Measurements from ENCODE around the gene STIM1.
"Not testable (repeated sequence)": the region's sequence is repeated elsewhere in the genome, so short reads cannot be mapped to it uniquely, and the experiment has no call there.

The STIM1 gene

DNA sequence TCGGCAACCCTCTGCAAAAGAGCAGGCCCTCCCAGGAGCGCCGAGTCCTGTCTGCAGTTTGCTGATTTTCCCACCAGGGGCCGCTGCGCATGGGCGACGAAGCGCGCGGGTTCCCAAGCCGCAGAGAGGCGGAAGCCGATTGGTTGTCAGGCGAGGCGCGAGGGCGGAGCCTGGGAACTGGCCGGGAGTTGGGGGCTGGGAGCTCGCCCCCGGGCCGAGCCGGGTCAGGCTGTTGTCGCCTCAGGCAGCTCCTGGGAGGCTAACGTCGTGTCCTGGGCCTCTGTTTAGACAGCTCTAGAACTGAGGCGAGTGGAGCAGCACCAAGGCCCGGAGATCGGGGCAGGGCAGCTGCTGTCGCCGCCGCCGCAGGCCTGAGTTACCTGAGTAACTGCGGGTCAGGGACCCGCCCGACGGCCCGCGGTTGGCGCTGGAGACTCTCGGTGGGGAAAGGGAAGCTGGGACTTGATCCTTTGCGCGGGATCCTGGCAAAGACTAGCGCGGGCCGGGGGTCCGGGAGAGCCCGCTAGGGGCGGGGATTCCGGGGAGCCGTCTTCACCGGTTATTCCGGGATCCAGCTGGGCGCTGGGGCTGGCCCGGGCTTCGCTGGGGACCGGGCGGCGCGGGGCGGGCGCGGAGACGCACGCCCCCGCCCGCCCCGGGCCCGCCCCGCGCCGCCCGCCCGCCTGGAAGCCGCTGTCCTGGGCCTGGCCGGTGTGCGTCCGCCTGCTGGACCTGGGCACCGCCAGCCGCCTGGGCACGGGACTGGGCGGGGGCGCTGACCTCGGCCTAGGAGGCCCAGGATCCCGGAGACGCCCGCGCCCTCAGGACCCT, at the start of gene STIM1:
TSS of gene STIM1 (plus strand) at position 688 of the 831 bp plus-strand sequence. CDS start 607 bp downstream, outside the sequence.
- peak; percentile 97 to 98 for DNase-seq

DNA sequence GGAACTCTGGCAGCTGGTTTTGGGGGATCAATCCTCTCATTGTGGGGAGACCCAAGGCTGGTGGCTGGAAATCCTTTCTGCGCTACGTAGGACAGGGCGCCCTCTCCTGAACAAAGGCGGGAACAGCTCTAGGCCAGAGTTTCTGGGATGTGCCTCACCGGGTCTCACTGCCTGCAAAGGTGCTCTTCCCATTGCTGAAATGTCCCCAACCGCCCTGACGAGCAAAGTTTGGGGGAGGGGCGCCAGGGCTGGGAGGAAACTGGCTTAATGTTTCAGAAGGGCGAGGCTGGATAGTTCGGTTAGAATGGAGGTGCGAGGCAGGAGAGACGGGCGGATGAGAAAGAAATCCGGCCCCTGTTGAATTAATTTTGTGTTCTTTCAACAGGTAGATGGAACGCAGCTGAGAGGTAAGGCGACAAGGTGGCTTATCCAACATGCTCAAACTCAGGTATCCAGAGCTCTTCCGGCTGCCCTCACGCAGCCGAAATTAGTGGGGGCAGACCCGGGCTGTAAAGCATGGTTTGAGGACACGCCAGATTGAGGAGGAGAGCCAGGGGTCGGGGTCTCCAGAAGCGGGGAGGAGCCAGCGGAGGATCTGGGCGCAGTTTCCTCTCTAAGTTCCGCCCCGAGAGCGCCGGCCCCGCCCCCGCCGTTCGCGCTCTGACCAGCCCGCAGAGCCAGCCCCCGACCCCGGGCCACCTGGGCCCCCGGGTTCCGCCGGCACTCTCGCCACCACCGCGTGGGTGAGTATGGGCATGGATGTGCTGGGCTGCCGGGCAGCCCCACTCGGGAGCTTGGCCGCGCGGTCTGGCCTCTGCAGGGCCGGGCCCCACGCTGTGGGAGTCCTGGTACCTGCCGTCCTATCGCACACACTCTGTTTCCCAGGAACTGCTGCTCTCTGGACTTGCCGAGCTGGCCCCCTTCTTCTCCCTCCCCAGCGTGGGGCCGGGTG, 47.3 kb upstream of the STIM1 start, which contains the start of gene PGAP2:
TSS of gene PGAP2 (plus strand) at position 652 of the 952 bp plus-strand sequence. CDS start 2,700 bp downstream, outside the sequence.
- DNase-seq: peak; percentile 62 to 64

DNA sequence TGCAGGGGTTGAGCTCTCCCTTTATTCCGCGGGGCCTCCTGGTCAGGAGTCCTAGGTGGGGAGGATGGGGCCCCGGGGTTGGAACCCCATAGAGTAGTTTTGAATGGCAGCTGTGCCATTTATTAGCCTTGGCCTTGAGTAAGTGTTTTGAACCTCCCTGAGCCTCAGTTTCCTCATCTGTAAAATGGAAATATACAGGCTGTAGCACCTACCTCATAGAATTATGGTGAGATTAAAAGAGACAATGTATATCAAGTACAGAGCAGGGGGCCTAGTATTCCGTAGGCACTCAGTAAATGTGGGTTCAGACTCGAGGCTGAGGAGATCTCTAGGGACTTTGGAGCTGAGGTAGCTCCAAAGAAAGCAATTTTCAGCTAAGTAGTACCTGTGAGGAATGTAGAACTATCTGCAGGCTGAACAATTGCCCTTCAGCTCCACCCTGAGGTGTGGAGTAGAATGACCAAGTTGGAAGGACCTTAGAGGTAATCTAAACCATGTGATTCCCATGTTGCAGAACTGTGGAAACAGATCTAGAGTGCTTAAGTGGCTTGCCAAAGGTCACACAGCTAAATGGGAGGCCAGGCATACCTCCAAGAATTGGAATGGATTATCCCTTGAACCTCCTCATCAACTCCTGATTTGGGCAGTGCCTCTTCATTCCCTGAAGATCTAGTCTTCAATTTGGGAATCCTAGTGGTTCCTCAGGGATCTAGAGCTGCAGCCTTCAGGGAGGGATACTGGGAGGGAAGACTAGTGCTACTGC, 46.4 kb upstream of the STIM1 start:
- peak; percentile 64 to 70 for DNase-seq

DNA sequence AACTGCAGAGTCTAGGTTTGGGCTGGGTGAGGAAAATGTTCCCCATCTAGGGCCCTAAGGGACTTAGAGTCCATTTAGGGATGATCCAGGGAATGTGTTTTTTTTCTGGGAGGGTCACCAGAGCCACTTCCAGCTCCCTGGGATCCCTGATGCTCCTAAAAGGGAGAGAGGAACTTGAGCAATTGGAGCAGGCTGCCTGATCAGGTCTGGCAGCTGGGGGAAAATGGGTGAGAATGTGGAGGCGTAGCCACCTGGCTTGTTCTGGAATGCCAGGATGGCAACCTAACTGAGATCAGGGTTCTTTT, 45.9 kb upstream of the STIM1 start:
- no peak for DNase-seq

DNA sequence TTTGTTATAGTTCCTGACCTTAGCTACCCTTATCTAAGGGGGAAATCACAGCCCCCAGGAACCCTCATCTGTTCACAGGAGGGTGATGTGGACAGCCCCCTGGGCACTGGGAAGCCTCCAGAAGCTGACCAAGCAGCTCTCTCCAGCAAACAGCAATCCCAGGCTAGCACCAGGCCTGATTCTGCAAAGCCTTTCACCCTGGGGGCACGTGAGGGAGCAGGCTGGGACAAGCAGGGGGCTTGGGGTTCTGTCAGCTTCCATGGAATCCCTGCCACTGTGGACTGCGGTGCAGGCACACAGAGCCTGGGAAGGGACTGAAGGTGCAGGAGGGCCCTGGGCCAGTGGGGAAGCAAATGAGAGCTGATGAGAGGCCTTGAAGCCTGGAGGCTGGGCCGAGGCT, 45.0 kb upstream of the STIM1 start:
- no peak for DNase-seq

DNA sequence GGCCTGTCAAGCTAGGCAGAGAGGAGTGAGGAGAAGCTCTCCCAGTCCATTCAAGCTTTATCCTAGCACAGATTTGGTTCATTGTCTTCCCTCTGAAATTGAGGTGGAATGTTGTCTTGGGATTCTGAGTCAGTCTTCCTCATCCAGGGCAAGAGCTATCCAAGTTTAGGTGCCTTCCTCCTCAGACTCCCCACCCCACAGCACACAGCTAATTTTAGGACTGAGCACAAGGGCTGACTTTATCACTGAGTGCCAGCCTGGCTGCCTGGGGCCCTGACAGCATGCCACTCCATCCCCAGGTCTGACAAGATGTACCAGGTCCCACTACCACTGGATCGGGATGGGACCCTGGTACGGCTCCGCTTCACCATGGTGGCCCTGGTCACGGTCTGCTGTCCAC, 44.5 kb upstream of the STIM1 start:
- DNase-seq: no peak

DNA sequence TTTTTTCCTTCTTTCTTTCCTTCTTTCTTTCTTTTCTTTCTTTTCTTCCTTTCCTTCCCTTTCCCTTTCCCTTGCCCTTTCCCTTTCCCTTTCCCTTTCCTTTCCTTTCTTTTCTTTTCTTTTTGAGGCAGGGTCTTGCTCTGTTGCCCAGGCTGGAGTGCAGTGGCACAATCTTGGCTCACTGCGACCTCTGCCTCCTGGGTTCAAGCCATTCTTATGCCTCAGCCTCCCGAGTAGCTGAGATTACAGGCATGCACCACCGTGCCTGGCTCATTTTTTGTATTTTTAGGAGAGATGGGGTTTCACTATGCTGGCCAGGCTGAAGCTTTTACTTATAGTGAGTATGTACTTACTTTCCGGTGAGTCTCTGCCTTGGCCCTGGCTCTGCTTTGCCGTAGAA, 40.6 kb upstream of the STIM1 start:
- not testable (repeated sequence) for DNase-seq

DNA sequence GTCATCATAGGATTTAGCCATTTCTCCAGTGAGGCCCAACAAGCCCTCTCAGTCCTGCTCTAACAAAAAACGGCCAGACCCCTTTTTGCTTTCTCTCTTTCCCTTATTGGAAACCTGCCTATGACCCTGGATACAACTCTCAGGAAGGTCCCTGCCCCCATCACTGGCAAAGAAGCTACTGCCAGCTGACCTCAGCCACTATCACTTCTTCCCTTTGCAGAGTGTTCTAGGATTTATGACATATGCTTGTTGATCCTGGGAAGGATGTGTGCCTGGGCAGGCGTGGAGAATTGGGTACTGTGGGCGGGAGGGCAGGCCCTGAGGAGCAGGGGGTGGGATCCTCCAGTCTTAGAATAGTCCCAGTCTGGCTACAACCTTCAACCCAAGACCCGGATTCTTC, 39.6 kb upstream of the STIM1 start:
- no peak for DNase-seq

DNA sequence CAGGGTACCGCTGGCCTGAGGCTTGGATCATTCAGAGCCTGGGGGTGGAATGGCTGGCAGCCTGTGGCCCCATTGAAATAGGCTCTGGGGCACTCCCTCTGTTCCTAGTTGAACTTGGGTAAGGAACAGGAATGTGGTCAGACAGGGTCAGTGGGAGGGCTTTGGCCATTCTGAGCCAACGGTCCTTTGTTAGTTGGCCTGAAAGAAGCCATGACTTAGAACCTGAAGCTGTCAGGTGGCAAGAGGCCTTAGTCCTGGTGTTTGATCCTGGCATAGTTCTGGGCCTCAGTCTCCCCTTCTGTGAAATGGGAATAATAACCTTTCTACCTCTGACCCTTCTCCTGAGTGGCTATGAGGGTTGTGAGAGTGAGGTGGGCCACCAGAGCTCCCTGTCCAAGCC, 38.8 kb upstream of the STIM1 start:
- DNase-seq: no peak

DNA sequence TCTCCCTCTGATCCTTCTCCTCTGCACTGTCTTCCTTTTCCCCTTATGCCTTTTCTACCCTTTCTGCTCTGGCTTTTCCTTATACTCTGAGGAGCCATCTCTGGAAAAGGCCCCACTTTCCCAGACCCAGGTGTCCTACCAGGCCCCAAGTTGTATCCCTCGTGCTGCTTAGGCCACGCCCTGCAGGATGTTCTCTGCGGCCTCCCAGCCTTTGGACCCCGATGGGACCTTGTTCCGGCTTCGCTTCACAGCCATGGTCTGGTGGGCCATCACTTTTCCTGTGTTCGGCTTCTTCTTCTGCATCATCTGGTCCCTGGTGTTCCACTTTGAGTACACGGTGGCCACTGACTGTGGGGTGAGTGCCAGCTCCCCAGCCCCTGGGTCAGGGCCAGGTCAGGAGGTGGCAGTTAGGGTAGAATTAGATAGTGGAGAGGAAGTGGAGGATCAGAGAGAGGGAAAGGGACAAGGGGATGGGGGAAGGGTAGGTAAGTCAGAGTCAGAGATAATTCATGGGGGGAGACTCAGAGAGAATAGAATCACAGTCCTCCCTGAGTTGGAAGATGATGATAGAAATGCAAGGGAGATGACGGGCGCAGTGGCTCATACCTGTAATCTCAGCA, 38.2 kb upstream of the STIM1 start:
- no peak for DNase-seq

DNA sequence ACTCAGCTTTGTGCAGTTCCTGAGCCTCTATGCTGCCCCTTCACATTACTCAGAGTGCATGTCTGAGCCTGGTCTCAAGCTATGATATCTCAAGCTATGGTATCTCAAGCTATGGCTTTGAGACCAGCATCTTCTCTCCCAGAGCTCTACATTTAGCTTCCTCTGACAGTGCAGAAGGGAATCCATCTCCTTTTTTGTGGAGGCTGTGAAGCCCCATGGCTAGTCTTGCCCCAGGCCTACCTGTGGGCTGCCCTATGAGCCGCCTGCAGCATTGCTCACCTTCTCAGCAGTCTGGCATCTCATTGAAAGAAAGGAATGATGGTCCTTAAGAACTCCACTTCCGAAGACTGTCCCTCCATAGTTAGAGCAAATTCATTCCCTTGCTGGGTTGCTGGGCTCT, 34.5 kb upstream of the STIM1 start:
- no peak for DNase-seq

DNA sequence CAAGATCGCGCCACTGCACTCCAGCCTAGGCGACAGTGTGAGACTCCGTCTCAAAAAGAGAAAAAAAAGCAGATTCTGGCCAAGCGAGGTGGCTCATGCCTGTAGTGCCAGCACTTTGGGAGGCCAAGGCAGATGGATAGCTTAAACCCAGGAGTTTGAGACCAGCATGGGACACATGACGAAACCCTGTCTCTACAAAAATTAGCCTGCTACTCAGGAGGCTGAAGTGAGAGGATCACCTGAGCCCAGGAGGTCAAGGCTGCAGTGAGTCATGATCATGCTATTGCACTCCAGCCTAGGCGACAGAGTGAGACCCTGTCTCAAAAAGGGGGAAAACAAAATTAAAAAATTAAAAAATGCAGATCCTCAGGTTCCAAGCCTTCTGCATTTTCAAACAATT, 33.2 kb upstream of the STIM1 start:
- DNase-seq: no peak

DNA sequence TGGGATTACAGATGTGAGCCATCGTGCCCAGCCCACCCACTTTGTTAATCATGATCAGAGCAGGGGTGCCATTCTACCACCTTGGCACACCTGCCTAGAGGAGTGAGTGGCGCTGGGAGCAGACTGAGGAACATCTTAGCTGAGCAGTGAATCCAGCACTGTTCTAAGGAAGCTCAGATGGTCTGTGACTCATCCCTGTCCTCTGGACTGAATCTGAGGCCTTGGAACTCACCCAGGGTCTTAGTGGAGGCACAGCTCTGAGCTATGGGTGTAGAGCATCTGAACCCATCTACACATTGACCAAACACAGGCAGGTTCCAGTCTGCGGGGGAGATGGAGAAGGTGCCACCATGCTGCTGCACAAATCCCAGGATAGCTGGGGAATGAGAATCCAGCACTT, 32.2 kb upstream of the STIM1 start:
- DNase-seq: no peak

DNA sequence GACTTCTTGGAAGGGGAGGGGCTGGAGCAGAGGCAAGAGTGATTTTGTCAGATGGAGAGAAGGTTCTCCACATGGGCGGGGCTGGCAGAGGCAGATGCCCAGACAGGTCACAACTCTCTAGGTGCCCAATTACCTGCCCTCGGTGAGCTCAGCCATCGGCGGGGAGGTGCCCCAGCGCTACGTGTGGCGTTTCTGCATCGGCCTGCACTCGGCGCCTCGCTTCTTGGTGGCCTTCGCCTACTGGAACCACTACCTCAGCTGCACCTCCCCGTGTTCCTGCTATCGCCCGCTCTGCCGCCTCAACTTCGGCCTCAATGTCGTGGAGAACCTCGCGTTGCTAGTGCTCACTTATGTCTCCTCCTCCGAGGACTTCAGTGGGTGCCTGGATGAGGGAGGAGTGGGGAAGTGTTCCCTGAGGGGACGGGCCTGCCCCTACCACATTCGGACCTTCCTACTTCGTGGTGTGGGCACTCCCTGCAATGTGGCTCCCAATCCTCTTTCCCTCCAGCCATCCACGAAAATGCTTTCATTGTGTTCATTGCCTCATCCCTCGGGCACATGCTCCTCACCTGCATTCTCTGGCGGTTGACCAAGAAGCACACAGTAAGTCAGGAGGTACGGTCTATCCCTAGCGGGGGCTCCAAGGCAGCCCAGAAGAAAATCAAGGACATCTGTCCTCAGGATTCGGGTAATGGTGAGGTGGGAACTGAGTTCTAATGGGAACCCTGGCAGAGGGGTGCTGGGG, 31.5 kb upstream of the STIM1 start:
- DNase-seq: no peak

DNA sequence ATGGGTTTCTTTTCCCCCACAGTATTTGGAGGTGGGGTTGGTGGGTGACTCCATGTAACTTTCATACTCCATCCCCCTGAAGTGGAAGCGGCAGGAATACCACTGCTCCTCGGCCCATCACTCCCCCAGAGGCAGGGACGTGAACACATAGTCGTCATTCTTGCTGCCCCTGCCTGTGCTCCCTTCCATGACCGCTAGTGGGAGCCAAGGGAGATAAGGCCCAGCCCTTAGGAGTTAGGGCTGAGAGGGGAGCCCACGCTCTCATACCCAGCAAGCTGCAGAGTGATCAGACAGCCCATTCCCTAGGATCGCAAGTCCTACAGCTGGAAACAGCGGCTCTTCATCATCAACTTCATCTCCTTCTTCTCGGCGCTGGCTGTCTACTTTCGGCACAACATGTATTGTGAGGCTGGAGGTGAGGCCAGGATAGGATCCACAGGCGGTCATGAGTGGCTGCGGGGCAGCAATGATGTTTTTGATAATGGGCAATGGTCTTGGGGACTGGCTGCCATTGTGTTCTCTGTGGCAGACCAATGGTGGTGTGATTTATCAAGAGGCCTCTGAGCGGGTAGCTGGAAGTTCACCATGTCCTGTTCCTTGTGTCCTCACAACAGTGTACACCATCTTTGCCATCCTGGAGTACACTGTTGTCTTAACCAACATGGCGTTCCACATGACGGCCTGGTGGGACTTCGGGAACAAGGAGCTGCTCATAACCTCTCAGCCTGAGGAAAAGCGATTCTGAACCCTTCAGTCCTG, 30.6 kb upstream of the STIM1 start:
- DNase-seq: peak; percentile 85 to 86

DNA sequence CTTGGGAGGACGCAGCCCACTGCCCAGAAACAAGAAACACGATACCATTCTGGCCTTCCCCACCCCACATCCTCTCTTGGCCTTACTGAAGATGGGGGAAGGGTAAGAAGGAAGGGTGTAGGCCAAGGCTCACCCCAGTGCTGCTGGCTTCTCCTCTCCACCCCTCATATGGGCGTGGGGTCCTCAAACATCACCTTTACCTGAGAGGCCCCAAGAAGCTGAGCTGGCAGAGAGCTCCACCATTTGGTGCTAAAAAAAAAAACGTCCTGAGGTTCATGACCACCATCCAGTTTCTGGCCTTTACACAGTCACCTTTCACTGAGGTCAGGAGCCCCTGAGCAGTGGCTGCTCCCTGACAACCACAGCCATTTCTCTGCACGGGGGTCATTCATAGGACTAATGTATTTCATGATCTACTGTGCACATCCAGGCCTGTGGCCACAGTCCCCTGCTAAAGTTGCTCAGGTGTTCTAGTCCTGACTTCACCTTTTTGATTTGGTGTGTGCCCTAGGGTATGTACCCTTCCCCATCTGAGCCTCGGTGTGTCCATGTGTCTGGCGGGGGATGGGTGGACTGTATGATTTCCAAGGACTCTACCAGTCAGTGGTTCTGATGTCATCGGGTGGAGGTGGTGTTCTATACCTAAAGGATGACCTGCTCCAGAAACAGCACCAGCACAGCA, 29.9 kb upstream of the STIM1 start:
- DNase-seq: no peak

DNA sequence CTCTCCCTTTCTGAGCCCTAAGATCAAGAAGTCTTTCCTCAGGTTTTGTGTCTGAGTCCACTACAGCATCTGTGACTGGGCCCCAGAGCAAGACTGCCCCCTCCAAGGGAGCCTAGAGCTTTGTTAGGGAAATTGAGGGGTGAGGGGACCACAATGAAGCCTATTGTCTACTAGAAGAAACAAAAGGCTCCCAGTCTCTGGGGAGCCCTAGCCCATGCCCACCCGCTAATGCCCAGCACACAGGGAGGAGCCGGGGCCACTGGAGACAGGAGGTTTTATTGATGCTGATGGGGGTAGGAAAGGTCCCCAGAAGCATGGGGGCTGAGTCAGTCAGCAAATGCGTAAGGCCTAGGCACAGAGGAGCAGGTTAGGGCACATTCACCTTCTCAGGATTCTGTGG, 28.7 kb upstream of the STIM1 start:
- DNase-seq: no peak

DNA sequence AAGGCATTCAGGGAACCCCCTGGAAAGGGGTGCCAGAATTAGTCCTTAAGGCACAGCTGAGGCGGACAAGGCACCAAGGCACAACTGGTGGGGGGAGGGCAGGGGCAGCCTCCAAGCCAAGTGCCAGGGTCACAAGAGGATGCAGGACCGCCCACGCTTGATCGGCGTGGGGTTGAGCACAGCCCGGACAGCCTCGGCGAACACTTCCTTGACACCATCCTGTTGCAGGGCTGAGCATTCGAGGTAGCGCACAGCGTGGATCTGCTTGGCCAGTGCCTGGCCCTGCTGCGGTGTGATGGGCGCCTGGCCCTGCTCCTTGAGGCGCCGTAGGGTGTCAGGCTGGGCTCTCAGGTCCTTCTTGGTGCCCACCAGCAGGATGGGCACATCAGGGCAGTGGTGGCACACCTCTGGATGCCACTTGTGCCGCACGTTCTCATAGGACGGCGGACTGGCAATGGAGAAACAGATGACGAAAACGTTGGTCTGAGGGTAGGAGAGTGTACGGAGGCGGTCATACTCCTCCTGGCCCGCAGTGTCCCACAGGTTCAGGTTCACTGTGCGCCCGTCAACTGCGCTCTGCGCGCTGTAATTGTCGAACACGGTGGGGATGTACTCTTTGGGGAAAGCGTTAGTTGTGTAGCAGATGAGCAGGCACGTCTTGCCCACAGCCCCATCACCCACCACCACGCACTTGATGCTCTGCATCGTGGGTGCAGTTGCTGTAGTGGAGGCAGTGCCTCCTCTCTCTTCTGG, 27.9 kb upstream of the STIM1 start:
- no peak for DNase-seq

DNA sequence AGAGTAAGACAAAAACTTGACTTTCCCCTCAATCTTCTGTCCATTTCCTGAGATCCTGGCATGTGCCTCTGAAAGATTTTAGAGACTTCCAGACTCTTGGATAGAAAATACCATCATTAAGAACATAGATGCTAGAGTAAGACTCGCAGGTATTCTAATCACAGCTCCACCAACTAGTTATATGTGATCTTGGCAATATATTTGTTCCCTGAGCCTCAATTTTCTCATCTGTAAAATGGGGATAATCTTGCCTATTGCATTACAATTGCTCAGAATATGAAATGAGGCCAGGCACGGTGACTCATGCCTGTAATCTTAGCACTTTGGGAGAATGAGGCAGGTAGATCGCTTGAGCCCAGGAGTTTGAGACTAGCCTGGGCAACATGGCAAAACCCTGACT, 25.4 kb upstream of the STIM1 start:
- DNase-seq: no peak

DNA sequence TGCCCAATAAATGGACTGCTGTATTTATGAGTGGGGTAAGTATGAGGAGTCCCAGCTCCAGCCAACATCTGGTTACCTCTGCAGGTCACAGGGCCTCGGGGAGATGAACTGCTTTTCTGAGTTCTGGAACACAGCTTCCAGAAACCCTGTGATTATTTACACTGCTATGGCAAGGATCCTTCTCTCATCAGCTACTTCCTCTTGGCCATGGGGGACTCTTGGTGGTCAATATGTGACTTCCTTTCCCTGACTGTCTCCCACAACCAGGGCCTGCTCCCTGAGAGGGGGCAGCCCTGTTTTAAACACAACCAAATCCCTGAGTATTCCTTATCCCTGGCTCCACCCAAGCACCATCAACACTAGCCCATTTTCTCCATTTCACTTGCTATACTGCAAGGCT, 24.7 kb upstream of the STIM1 start:
- no peak for DNase-seq
